ENCODE measurements around the gene NLK.

- TF ChIP-seq CTCF (IDR thresholded peaks at IDR 0.05; ENCODE audit: borderline replicate concordance, extremely low read depth, low read length, poor library complexity, severe bottlenecking) (no peak), EZH2 (IDR thresholded peaks at IDR 0.05; ENCODE audit: borderline replicate concordance, low read depth, low read length, severe bottlenecking) (no peak)
Measured at GRCh38 chr17:28113269-28113668, 70.8 kb downstream of the NLK start.
